ENCODE data around the gene APOA1. TPM values are rescaled to one million over a fixed set of nuclear protein-coding genes. Genes with fewer than 3 reads are reported as not detected.

APOA1 gene
- total and polyA plus RNA-seq, 2 experiments from 2014 or later, result 0.23 TPM; not detected in 1

DNA sequence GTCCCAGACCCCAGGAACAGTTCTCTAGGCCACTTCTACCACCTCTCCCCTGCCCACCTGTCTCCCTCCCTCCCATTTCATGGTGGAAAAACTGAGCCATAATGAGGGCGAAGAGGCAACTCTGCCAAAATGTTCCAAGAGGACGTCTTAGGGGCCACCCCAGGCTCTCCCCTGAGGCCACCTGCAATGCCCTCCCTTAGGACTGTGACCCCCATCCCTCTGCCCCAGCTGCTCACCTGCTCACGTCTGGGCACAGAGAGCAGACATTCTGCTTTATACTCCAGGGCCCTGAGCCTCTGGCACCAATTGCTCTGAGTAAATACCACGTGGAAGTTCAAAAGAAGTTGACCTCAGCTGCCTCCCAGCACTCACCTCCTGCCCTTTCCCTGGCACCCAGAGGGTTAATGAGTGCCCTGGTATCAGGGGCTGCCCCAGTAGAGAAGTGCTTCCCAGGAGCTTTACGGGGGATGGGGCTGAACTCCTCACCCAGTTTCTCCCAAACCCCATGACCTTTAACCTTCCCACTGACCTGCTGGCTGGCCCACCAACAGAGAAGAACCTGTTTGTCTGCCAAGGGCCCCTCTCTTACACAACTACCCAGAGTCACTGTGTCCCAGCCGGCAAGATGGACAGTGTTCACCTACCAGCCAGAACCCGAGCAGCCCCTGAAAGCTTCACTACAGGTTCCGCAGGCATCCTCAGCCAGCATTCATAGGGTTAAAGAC lies 45.1 kb downstream of the APOA1 start:
- Histone ChIP-seq H3F3A (ENCODE audit: insufficient read depth) (peaks cover 24% of the 10 kb centered on the region), H3K4me3 (no peak overlapping the region), H4K20me1 (ENCODE audit: insufficient read depth) (no peaks in the 10 kb centered on the region), H3K27me3 (replicated peaks; ENCODE audit: insufficient read depth) (no peaks in the 10 kb centered on the region), H3K79me2 (ENCODE audit: insufficient read depth) (peaks cover 5% of the 10 kb centered on the region), H2AFZ (no peak overlapping the region), H3K4me1 (ENCODE audit: insufficient read depth) (peaks cover 33% of the 10 kb centered on the region), H3K9me3 (ENCODE audit: low read depth) (no peaks in the 10 kb centered on the region), H3K4me2 (ENCODE audit: unreplicated experiment) (peak overlapping the region; percentile 21), H3K27ac (0 out of 2 replicates have a peak overlapping the region, but pooled peaks have one; percentile 26), H3K36me3 (ENCODE audit: low read depth) (no peaks in the 10 kb centered on the region), H3K9ac (no peak overlapping the region), H3K9me2 (ENCODE audit: insufficient read depth) (no peaks in the 10 kb centered on the region)
- TF ChIP-seq EZH2 (IDR thresholded peaks at IDR 0.05; ENCODE audit: insufficient read depth, poor library complexity, severe bottlenecking), result no peak
- no peak for TF ChIP-seq EZH2phosphoT487 (IDR thresholded peaks at IDR 0.05; ENCODE audit: insufficient read depth, low read depth)
- in situ Hi-C loops (cut with MboI), result no loop called here
- WGBS, 2 experiments (ENCODE audit: low coverage in 1 of 2, low lambda C conversion rate in 2 of 2, missing lambda C conversion rate in 2 of 2), result 72 to 73% methylated on average over 7 to 8 of the region's 8 CpGs
- no peak for DNase-seq

DNA sequence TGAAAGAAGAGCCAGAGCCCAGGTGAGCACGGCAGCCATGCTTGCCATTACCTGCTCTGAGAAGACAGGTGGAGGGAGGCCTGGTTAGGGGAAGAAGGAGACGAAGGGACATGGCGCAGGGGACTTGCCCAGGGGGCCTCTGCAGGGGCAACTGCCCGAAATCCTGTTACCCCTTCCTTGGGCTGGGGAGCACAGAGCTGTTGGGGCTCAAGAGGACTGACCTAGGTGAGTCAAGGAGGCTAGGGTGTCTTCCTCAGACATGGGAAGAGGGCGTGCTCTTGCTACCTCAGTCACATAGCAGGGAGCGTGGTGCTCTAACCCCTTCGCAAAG lies 45.6 kb downstream of the APOA1 start, which contains the start of gene APOA5:
Gene APOA5 (minus strand): TSS at position 67 of the 331 bp plus-strand sequence. CDS start 19 bp downstream, at position 48.
- H3K9me2 ChIP-seq (ENCODE audit: insufficient read depth), result no peaks in the 10 kb centered on the region
- no peaks in the 10 kb centered on the region for H3K36me3 ChIP-seq (ENCODE audit: low read depth)
- peaks cover 24% of the 10 kb centered on the region for H3F3A ChIP-seq (ENCODE audit: insufficient read depth)
- H3K27me3 ChIP-seq (replicated peaks; ENCODE audit: insufficient read depth), result no peaks in the 10 kb centered on the region
- no peaks in the 10 kb centered on the region for H3K9me3 ChIP-seq (ENCODE audit: low read depth)
- in situ Hi-C loops (cut with MboI), result no loop called here
- peaks cover 36% of the 10 kb centered on the region for H3K4me1 ChIP-seq (ENCODE audit: insufficient read depth)
- peak within 1 kb of the TSS; percentile 55 for H2AFZ ChIP-seq
- 0 out of 2 replicates have a peak within 1 kb of the TSS, but pooled peaks have one; percentile 26 for H3K27ac ChIP-seq
- H3K79me2 ChIP-seq (ENCODE audit: insufficient read depth), result peaks cover 10% of the 10 kb centered on the region
- TF ChIP-seq EZH2phosphoT487 (IDR thresholded peaks at IDR 0.05; ENCODE audit: insufficient read depth, low read depth) (no peak), EZH2 (IDR thresholded peaks at IDR 0.05; ENCODE audit: insufficient read depth, poor library complexity, severe bottlenecking) (no peak)
- H3K9ac ChIP-seq, result no peak within 1 kb of the TSS
- DNase-seq, result no peak
- H3K4me2 ChIP-seq (ENCODE audit: unreplicated experiment), result peak within 1 kb of the TSS; percentile 30
- H3K4me3 ChIP-seq, result no peak within 1 kb of the TSS
- 89 to 93% methylated on average over 7 of the region's 7 CpGs for WGBS, 2 experiments (ENCODE audit: low coverage in 1 of 2, low lambda C conversion rate in 2 of 2, missing lambda C conversion rate in 2 of 2)
- H4K20me1 ChIP-seq (ENCODE audit: insufficient read depth), result no peaks in the 10 kb centered on the region

DNA sequence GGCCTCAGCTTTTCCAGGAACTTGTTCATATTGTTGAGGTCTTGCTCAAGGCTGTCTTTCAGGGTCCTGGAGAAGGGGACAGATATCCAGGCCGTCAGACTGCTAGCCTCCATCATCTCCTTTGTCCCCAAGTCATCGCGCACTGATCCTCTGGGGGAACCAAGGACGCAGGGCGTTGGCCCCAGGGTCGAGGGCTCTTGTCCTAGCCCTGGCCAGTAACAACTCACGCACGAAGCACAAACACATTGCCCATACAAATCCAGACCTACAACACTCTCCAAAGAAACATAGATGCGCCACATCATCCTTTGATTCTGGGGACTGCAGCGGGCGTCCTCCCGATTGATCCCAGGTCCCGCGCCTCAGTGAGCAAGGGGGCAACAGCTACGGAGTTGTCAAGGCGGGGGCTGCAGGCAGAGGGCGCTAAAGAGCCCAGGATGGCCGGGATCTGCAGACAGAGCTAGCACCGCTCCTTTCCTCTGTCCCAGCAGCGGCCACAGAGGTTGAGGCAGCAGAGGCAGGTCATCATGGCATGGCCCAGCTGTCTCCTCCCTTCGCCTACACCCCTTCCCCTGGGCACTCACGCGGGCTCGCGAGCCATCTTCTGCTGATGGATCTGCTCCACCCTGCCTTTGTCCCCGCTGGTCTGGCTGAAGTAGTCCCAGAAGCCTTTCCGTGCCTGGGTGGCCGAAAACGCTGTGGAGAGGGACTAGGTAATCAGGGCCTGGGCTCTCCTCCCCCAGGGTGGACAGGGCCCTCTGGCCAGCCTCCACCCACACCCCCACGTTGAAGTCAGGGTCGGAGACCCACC lies 46.2 kb downstream of the APOA1 start:
- no peaks in the 10 kb centered on the region for H3K27me3 ChIP-seq (replicated peaks; ENCODE audit: insufficient read depth)
- H2AFZ ChIP-seq, result peak overlapping the region; percentile 55
- peaks cover 41% of the 10 kb centered on the region for H3K4me1 ChIP-seq (ENCODE audit: insufficient read depth)
- H3K79me2 ChIP-seq (ENCODE audit: insufficient read depth), result peaks cover 16% of the 10 kb centered on the region
- H3K4me3 ChIP-seq, result no peak overlapping the region
- peak; percentile 82 for DNase-seq
- peaks cover 2% of the 10 kb centered on the region; the same call in 1 of the 2 replicates for H3K36me3 ChIP-seq (ENCODE audit: low read depth)
- peak overlapping the region; percentile 30 for H3K4me2 ChIP-seq (ENCODE audit: unreplicated experiment)
- no peak overlapping the region for H3K27ac ChIP-seq
- H4K20me1 ChIP-seq (ENCODE audit: insufficient read depth), result no peaks in the 10 kb centered on the region
- in situ Hi-C loops (cut with MboI), result no loop called here
- H3K9ac ChIP-seq, result no peak overlapping the region
- no peaks in the 10 kb centered on the region for H3K9me3 ChIP-seq (ENCODE audit: low read depth)
- H3K9me2 ChIP-seq (ENCODE audit: insufficient read depth), result no peaks in the 10 kb centered on the region
- H3F3A ChIP-seq (ENCODE audit: insufficient read depth), result peaks cover 24% of the 10 kb centered on the region
- WGBS, 2 experiments (ENCODE audit: low coverage in 1 of 2, low lambda C conversion rate in 2 of 2, missing lambda C conversion rate in 2 of 2), result 16 to 18% methylated on average over 31 of the region's 31 CpGs
- TF ChIP-seq EZH2phosphoT487 (IDR thresholded peaks at IDR 0.05; ENCODE audit: insufficient read depth, low read depth), result no peak
- no peak for TF ChIP-seq EZH2 (IDR thresholded peaks at IDR 0.05; ENCODE audit: insufficient read depth, poor library complexity, severe bottlenecking)

DNA sequence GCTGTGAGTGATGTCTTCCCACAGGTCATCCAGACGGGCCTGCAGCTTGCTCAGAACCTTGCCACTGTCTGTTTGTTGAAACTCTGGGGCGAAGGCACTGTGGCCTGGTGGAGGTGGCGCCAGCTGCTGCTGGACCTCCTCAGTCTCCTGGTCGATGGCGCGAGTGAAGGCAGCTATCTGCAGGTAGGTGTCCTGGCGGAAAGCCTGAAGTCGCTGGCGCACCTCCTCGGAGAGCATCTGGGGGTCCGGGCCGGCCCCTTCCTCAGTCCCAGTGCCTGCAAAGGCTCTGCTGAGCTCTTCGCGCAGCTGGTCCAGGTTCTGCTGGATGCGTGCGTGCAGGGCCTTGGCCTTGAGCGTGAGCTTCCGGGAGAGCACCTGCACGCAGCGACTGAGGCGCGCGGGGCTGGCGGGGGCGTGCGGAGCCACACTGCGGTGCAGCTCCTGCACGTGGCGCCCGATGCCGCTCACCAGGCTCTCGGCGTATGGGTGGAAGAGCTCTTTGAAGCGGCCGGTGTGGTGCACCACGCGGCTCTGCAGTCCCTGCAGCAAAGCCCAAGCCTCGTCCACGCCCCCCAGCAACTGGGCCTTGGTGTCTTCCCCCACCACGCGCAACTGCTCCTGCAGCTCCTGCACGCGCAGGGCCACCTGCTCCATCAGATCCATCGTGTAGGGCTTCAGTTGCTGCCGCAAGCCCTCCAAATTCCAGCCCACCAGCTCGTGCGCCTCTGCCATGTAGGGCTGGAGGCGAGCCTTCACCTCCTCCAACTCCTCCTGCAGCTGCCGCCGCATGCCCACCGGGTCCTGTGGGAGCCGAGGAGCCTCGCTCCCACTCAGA lies 47.0 kb downstream of the APOA1 start:
- WGBS, 2 experiments (ENCODE audit: low coverage in 1 of 2, low lambda C conversion rate in 2 of 2, missing lambda C conversion rate in 2 of 2), result 75 to 76% methylated on average over 37 to 52 of the region's 53 CpGs
- H2AFZ ChIP-seq, result no peak overlapping the region; the same call in 1 of the 2 replicates
- no peaks in the 10 kb centered on the region for H3K9me3 ChIP-seq (ENCODE audit: low read depth)
- no peaks in the 10 kb centered on the region for H3K27me3 ChIP-seq (replicated peaks; ENCODE audit: insufficient read depth)
- H3K4me2 ChIP-seq (ENCODE audit: unreplicated experiment), result no peak overlapping the region
- no peaks in the 10 kb centered on the region for H4K20me1 ChIP-seq (ENCODE audit: insufficient read depth)
- H3K27ac ChIP-seq, result no peak overlapping the region
- H3F3A ChIP-seq (ENCODE audit: insufficient read depth), result peaks cover 24% of the 10 kb centered on the region
- peaks cover 24% of the 10 kb centered on the region for H3K79me2 ChIP-seq (ENCODE audit: insufficient read depth)
- no peak overlapping the region for H3K4me3 ChIP-seq
- peaks cover 10% of the 10 kb centered on the region; the same call in 1 of the 2 replicates for H3K36me3 ChIP-seq (ENCODE audit: low read depth)
- no peak overlapping the region for H3K9ac ChIP-seq
- DNase-seq, result no peak
- peaks cover 41% of the 10 kb centered on the region for H3K4me1 ChIP-seq (ENCODE audit: insufficient read depth)
- no peak for TF ChIP-seq EZH2 (IDR thresholded peaks at IDR 0.05; ENCODE audit: insufficient read depth, poor library complexity, severe bottlenecking)
- no peak for TF ChIP-seq EZH2phosphoT487 (IDR thresholded peaks at IDR 0.05; ENCODE audit: insufficient read depth, low read depth)
- in situ Hi-C loops (cut with MboI), result no loop called here
- H3K9me2 ChIP-seq (ENCODE audit: insufficient read depth), result no peaks in the 10 kb centered on the region
